ENCODE results near the gene TBC1D7.

DNA sequence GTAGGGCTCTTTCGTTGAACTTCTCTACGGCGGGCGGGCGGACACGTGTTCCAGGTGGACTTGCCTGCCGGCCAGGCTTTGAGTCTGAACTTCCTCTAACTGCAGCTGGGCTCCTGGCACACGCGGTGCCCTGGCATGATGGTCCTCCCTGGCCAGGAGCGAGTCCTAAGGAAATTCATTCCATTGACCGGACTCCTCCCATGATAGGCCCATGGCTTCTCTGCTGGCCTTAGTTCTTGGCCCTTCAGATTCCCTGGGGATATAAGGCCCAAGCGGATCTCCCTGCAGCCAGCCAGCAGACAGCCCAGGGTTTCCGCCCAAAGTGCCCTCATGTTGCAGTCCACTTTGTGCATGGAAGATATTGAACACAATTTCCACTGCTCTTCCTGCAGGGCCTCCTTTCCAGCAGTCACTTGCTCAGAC lies 39.4 kb downstream of the TBC1D7 start:
- TF ChIP-seq FOXM1 (IDR thresholded peaks at IDR 0.05; ENCODE audit: borderline replicate concordance, low read depth): no peak
- TF ChIP-seq RAD21 (IDR thresholded peaks at IDR 0.05; ENCODE audit: low read depth): no peak
- TF ChIP-seq YY1 (IDR thresholded peaks at IDR 0.05; ENCODE audit: low read depth): no peak
- TF ChIP-seq CEBPB (IDR thresholded peaks at IDR 0.05): no peak
- no peak for TF ChIP-seq MAX (IDR thresholded peaks at IDR 0.05)
- no peak for TF ChIP-seq EP300 (IDR thresholded peaks at IDR 0.05; ENCODE audit: borderline replicate concordance)
- no peak for TF ChIP-seq NFIC (IDR thresholded peaks at IDR 0.05)
- no peak for TF ChIP-seq EGR1 (IDR thresholded peaks at IDR 0.05)
- no peak for TF ChIP-seq TEAD4 (IDR thresholded peaks at IDR 0.05)
- TF ChIP-seq REST (IDR thresholded peaks at IDR 0.05; ENCODE audit: low read depth): no peak
- TF ChIP-seq TAF1 (IDR thresholded peaks at IDR 0.05; ENCODE audit: low read depth): no peak
- no peak for TF ChIP-seq TCF12 (IDR thresholded peaks at IDR 0.05; ENCODE audit: low read depth)
- no peak for TF ChIP-seq CREB1 (IDR thresholded peaks at IDR 0.05; ENCODE audit: low read depth)
- no peak for TF ChIP-seq USF1 (IDR thresholded peaks at IDR 0.05)
